Loucy (cell line): Measurements from ENCODE around the gene RUFY3.

Experiments used
- H2AFZ ChIP-seq: fragments of 200-600 bp; sonication (generic); 2 replicates; pipeline ENCODE4 v1.6.0; 2016; ENCODE audit warnings: antibody characterized with exemption, mild to moderate bottlenecking, low read length, moderate library complexity
- H3F3A ChIP-seq: fragments of 200-600 bp; 2 replicates; pipeline ENCODE4 v1.6.0; 2016; ENCODE audit warnings: antibody characterized with exemption, low read depth, mild to moderate bottlenecking
- H3K27me3 ChIP-seq: fragments of 200-600 bp; sonication (generic); 2 replicates; pipeline ENCODE4 v1.6.1; 2014; ENCODE audit warnings: low read length, mild to moderate bottlenecking; ENCODE audit not compliant: insufficient read depth, poor library complexity, severe bottlenecking
- H3K36me3 ChIP-seq: fragments of 200-600 bp; sonication (generic); 2 replicates; pipeline ENCODE4 v1.6.1; 2016; ENCODE audit warnings: low read length; ENCODE audit not compliant: insufficient read depth
- H3K4me1 ChIP-seq: fragments of 200-600 bp; sonication (generic); 2 replicates; pipeline ENCODE4 v1.5.1; 2014; ENCODE audit warnings: low read length, mild to moderate bottlenecking; ENCODE audit not compliant: insufficient read depth, poor library complexity, severe bottlenecking
- H3K4me2 ChIP-seq: fragments of 200-600 bp; sonication (generic); 2 replicates; pipeline ENCODE4 v1.6.0; 2014; ENCODE audit warnings: antibody characterized with exemption, low read length, low read depth, mild to moderate bottlenecking; ENCODE audit not compliant: poor library complexity, severe bottlenecking
- H3K4me3 ChIP-seq: fragments of 200-600 bp; sonication (generic); 2 replicates; pipeline ENCODE4 v1.5.1; 2014; ENCODE audit warnings: low read length, mild to moderate bottlenecking, mixed read lengths; ENCODE audit not compliant: poor library complexity, severe bottlenecking
- H3K79me2 ChIP-seq: fragments of 200-600 bp; sonication (generic); 2 replicates; pipeline ENCODE4 v1.6.1; 2014; ENCODE audit warnings: low read length; ENCODE audit not compliant: insufficient read depth
- H3K9ac ChIP-seq: fragments of 200-600 bp; sonication (generic); 2 replicates; pipeline ENCODE4 v1.6.0; 2014; ENCODE audit warnings: mild to moderate bottlenecking, low read depth, low read length, moderate library complexity; ENCODE audit not compliant: poor library complexity, severe bottlenecking
- H3K9me2 ChIP-seq: fragments of 200-600 bp; sonication (generic); replicated peaks from 2 replicates; pipeline ENCODE4 v1.6.1; 2016; ENCODE audit warnings: low read depth, low read length, mixed read lengths
- H3K9me3 ChIP-seq: fragments of 200-600 bp; sonication (generic); 2 replicates; pipeline ENCODE4 v1.6.1; 2014; ENCODE audit warnings: mild to moderate bottlenecking, antibody characterized with exemption, low read length, low read depth; ENCODE audit not compliant: insufficient read depth
- H4K20me1 ChIP-seq: fragments of 200-600 bp; sonication (generic); 2 replicates; pipeline ENCODE4 v1.6.0; 2014; ENCODE audit warnings: antibody characterized with exemption, low read length, mild to moderate bottlenecking; ENCODE audit not compliant: insufficient read depth, poor library complexity, severe bottlenecking
- EZH2phosphoT487 ChIP-seq: fragments of 200-600 bp; IDR thresholded peaks from 2 replicates; pipeline ENCODE4 v1.6.1; 2018; ENCODE audit warnings: antibody characterized with exemption, mild to moderate bottlenecking, moderate library complexity, borderline replicate concordance
- TF ChIP-seq, protein P1 (sequence below): fragments of 200-600 bp; sonication (generic); conservative IDR thresholded peaks from 2 replicates; pipeline ENCODE4 v1.5.1; 2014; ENCODE audit warnings: mild to moderate bottlenecking, antibody characterized with exemption, low read length

RUFY3 gene

DNA sequence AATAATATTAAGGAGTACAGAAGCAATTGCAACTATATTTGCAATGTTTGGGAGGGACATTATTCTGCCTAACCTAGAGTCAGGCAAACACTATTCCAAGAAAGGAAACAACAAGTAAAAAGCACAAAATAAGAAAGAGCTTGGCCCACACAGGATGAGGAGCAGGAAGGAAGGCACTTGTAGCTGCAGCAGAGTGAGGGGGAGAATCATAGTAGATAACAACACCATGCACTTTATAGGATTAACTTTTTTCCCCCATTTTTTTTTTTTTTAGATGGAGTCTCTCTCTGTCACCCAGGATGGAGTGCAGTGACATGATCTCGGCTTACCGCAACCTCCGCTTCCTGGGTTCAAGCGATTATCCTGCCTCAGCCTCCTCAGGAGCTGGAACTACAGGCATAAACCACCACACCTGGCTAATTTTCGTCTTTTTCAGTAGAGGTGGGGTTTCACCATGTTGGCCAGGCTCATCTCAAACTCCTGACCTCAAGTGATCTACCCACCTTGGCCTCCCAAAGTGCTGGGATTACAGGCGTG, 45.1 kb upstream of the RUFY3 start:
- no peaks in the 10 kb centered on the region for H3K9me3 ChIP-seq
- H3K4me3 ChIP-seq, result no peak overlapping the region
- peaks cover 5% of the 10 kb centered on the region; the same call in 1 of the 2 replicates for H3F3A ChIP-seq
- H4K20me1 ChIP-seq, result no peaks in the 10 kb centered on the region
- peaks cover 28% of the 10 kb centered on the region for H3K4me1 ChIP-seq
- H3K27me3 ChIP-seq, result no peaks in the 10 kb centered on the region
- no peak overlapping the region for H3K9ac ChIP-seq
- no peak overlapping the region for H2AFZ ChIP-seq
- H3K4me2 ChIP-seq, result no peak overlapping the region
- H3K9me2 ChIP-seq, result no peaks in the 10 kb centered on the region
- TF ChIP-seq, protein P1, sequence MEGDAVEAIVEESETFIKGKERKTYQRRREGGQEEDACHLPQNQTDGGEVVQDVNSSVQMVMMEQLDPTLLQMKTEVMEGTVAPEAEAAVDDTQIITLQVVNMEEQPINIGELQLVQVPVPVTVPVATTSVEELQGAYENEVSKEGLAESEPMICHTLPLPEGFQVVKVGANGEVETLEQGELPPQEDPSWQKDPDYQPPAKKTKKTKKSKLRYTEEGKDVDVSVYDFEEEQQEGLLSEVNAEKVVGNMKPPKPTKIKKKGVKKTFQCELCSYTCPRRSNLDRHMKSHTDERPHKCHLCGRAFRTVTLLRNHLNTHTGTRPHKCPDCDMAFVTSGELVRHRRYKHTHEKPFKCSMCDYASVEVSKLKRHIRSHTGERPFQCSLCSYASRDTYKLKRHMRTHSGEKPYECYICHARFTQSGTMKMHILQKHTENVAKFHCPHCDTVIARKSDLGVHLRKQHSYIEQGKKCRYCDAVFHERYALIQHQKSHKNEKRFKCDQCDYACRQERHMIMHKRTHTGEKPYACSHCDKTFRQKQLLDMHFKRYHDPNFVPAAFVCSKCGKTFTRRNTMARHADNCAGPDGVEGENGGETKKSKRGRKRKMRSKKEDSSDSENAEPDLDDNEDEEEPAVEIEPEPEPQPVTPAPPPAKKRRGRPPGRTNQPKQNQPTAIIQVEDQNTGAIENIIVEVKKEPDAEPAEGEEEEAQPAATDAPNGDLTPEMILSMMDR, result no peak
- no peaks in the 10 kb centered on the region for H3K79me2 ChIP-seq
- no peaks in the 10 kb centered on the region for H3K36me3 ChIP-seq

DNA sequence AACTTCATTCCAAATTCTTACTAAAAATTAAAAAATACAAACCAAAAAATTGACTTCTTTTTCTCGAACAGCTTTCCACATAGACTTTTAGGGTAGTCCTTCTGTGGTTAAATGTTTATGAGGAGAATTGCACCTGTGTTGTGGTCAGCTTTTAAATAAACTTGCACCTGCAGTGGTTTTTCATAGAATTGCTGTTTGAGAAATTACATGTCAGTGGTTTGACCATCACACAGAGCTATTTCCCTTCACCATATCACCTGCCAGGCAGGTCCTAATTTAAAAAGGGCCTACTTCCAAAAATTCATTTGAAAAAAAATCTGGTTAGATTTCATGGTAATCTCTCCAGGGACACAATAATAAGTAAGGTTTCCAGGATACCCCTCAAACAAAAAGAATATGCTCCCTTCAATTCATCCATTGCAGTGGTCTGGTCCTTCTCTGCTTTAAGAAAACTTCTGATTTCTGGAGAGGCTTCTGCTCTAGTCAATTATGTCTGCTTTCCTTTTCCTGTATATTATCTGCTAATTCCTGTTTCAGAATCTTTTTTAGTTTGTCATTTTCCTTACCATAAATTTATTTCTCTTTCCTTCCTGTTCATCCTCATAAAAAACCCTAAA, 43.3 kb upstream of the RUFY3 start:
- H4K20me1 ChIP-seq, result no peaks in the 10 kb centered on the region
- peaks cover 28% of the 10 kb centered on the region for H3K4me1 ChIP-seq
- H3K9me3 ChIP-seq, result no peaks in the 10 kb centered on the region
- H3K9ac ChIP-seq, result no peak overlapping the region
- no peaks in the 10 kb centered on the region for H3K9me2 ChIP-seq
- peak; percentile 20; the same call in 1 of the 2 replicates for TF ChIP-seq EZH2phosphoT487
- TF ChIP-seq, protein P1, result no peak
- peak overlapping the region; percentile 11 for H3K4me3 ChIP-seq
- peak overlapping the region; percentile 53 for H3K4me2 ChIP-seq
- no peak overlapping the region for H2AFZ ChIP-seq
- H3F3A ChIP-seq, result peaks cover 5% of the 10 kb centered on the region; the same call in 1 of the 2 replicates
- H3K27me3 ChIP-seq, result no peaks in the 10 kb centered on the region
- no peaks in the 10 kb centered on the region for H3K79me2 ChIP-seq
- no peaks in the 10 kb centered on the region for H3K36me3 ChIP-seq

DNA sequence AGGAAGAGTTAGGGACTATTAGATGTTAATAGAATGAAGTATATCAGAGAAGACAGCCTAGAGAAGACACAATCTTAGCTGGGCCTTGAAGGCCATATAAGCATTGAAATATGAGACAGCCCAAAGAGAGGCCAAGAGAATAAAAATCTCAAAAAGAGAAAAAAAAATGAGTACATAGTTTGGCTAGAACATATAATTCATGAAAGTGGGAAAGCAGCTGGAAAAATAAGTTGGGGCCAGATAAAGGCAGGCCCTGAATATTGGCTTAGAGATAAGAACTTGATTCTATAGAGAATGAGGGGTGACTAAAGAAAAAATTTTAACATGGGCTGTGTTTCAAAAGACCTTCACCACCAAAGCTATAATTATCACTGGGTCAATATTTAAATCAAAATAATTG, 40.8 kb upstream of the RUFY3 start:
- Histone ChIP-seq H2AFZ (no peak overlapping the region), H3K27me3 (no peaks in the 10 kb centered on the region), H3K4me3 (no peak overlapping the region), H3K4me1 (peaks cover 28% of the 10 kb centered on the region), H3K4me2 (no peak overlapping the region), H4K20me1 (no peaks in the 10 kb centered on the region), H3K9me2 (no peaks in the 10 kb centered on the region), H3F3A (peaks cover 5% of the 10 kb centered on the region; the same call in 1 of the 2 replicates), H3K79me2 (no peaks in the 10 kb centered on the region), H3K9me3 (no peaks in the 10 kb centered on the region), H3K36me3 (no peaks in the 10 kb centered on the region), H3K9ac (no peak overlapping the region)
- TF ChIP-seq, protein P1, result no peak
- no peak for TF ChIP-seq EZH2phosphoT487
